Astrocyte (in vitro differentiated cells and primary cell): ENCODE results near the gene COL9A3. TPM values are rescaled to one million over a fixed set of nuclear protein-coding genes. Genes with fewer than 3 reads are reported as not detected.

Source experiments
- DNase-seq: peaks from one replicate; pipeline ENCODE4 v3.0.0-alpha.2; 2010; ENCODE audit warnings: low read depth
- FAIRE-seq: peaks from 2 replicates; lab custom pipeline; 2011; peaks lifted over from hg19 to GRCh38; lab: Jason Lieb, UNC
- H2AFZ ChIP-seq: 2 replicates; pipeline ENCODE4 v1.6.0; 2012; ENCODE audit warnings: low read depth, low read length, inconsistent platforms
- H3K27ac ChIP-seq: 2 replicates; pipeline ENCODE4 v1.5.1; 2011; ENCODE audit warnings: low read depth, low read length, inconsistent platforms
- H3K27me3 ChIP-seq: 2 replicates; pipeline ENCODE4 v1.6.0; 2011; ENCODE audit warnings: low read length, inconsistent platforms; ENCODE audit not compliant: insufficient read depth
- H3K36me3 ChIP-seq: 2 replicates; pipeline ENCODE4 v1.5.1; 2011; ENCODE audit warnings: low read length, inconsistent platforms; ENCODE audit not compliant: insufficient read depth
- H3K4me1 ChIP-seq: 2 replicates; pipeline ENCODE4 v1.5.1; 2011; ENCODE audit warnings: low read length, inconsistent platforms; ENCODE audit not compliant: insufficient read depth
- H3K4me2 ChIP-seq: 2 replicates; pipeline ENCODE4 v1.6.0; 2012; ENCODE audit warnings: low read length, inconsistent platforms
- H3K4me3 ChIP-seq: 2 replicates; pipeline ENCODE4 v1.5.1; 2011; ENCODE audit warnings: low read depth, mild to moderate bottlenecking, low read length, inconsistent platforms; ENCODE audit not compliant: insufficient read depth
- H3K79me2 ChIP-seq: 2 replicates; pipeline ENCODE4 v1.6.0; 2012; ENCODE audit warnings: mild to moderate bottlenecking, low read length, inconsistent platforms; ENCODE audit not compliant: insufficient read depth
- H3K9ac ChIP-seq: 2 replicates; pipeline ENCODE4 v1.6.0; 2012; ENCODE audit warnings: mild to moderate bottlenecking, low read length, inconsistent platforms
- H3K9me3 ChIP-seq: 2 replicates; pipeline ENCODE4 v1.5.1; 2012; ENCODE audit warnings: low read depth, mild to moderate bottlenecking, low read length, inconsistent platforms; ENCODE audit not compliant: insufficient read depth
- H4K20me1 ChIP-seq: 2 replicates; pipeline ENCODE4 v1.6.0; 2012; ENCODE audit warnings: low read length, inconsistent platforms; ENCODE audit not compliant: insufficient read depth
- H3K27ac Mint-ChIP-seq: one replicate; pipeline ENCODE4 v1.8.0; 2021; ENCODE audit warnings: mild to moderate bottlenecking, mixed read lengths; ENCODE audit not compliant: unreplicated experiment
- H3K27me3 Mint-ChIP-seq: one replicate; pipeline ENCODE4 v1.8.0; 2021; ENCODE audit warnings: low read depth, mixed read lengths; ENCODE audit not compliant: unreplicated experiment
- H3K36me3 Mint-ChIP-seq: one replicate; pipeline ENCODE4 v1.8.0; 2021; ENCODE audit warnings: low read depth, mixed read lengths; ENCODE audit not compliant: unreplicated experiment
- H3K4me1 Mint-ChIP-seq: one replicate; pipeline ENCODE4 v1.8.0; 2021; ENCODE audit warnings: low read depth, mixed read lengths; ENCODE audit not compliant: unreplicated experiment
- H3K4me3 Mint-ChIP-seq: one replicate; pipeline ENCODE4 v1.8.0; 2021; ENCODE audit warnings: mild to moderate bottlenecking, moderate library complexity, mixed read lengths; ENCODE audit not compliant: unreplicated experiment
- H3K9me3 Mint-ChIP-seq: one replicate; pipeline ENCODE4 v1.8.0; 2021; ENCODE audit warnings: mild to moderate bottlenecking, mixed read lengths; ENCODE audit not compliant: unreplicated experiment
- EZH2 ChIP-seq: IDR thresholded peaks from 2 replicates; pipeline ENCODE4 v1.6.1; 2012; ENCODE audit warnings: mild to moderate bottlenecking, low read length, inconsistent platforms; ENCODE audit not compliant: insufficient read depth
- total RNA-seq: library from RNA; stranded (reverse); gene quantifications from 2 replicates; pipeline ENCODE4 v1.2.1, GENCODE V29; 2021
- TF ChIP-seq, protein P1 (sequence below): IDR thresholded peaks from 2 replicates; pipeline ENCODE4 v1.5.1; 2011; ENCODE audit warnings: low read depth, mild to moderate bottlenecking, inconsistent platforms, low read length, moderate library complexity; ENCODE audit not compliant: insufficient read depth

Gene COL9A3
- total RNA-seq, 1 donor from 2014 or later: 43.0 TPM

DNA sequence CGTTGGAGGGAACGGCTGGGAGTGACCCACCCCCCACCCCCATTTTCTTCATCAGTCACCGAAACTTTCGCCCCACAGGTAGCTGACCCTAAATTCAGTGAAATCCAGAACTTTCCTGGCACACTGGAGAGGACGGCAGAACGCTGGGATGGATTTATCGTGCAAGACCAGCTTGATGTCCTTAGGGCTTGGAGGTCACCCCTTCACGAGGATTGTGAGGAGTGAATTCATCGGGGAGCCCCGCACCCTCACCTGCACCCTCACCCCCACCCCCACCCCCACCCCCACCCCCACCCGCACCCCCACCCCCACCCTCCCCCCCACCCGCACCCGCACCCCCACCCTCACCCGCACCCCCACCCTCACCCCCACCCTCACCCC lies 58.1 kb downstream of the COL9A3 start:
- Histone ChIP-seq H4K20me1 (no peaks in the 10 kb centered on the region), H3K9ac (no peak overlapping the region), H3K4me1 (peaks cover 7% of the 10 kb centered on the region), H3K27ac (no peak overlapping the region), H3K4me3 (no peak overlapping the region), H2AFZ (no peak overlapping the region), H3K27me3 (no peaks in the 10 kb centered on the region), H3K4me2 (no peak overlapping the region), H3K79me2 (no peaks in the 10 kb centered on the region), H3K36me3 (no peaks in the 10 kb centered on the region), H3K9me3 (no peaks in the 10 kb centered on the region)
- H3K27ac Mint-ChIP-seq: no peak overlapping the region
- H3K4me1 Mint-ChIP-seq: peaks cover 18% of the 10 kb centered on the region
- DNase-seq (no peak), FAIRE-seq (no peak)
- H3K9me3 Mint-ChIP-seq: peaks cover 1% of the 10 kb centered on the region
- H3K27me3 Mint-ChIP-seq: no peaks in the 10 kb centered on the region
- H3K4me3 Mint-ChIP-seq: no peak overlapping the region
- H3K36me3 Mint-ChIP-seq: no peaks in the 10 kb centered on the region
- TF ChIP-seq EZH2: no peak
- TF ChIP-seq, protein P1, sequence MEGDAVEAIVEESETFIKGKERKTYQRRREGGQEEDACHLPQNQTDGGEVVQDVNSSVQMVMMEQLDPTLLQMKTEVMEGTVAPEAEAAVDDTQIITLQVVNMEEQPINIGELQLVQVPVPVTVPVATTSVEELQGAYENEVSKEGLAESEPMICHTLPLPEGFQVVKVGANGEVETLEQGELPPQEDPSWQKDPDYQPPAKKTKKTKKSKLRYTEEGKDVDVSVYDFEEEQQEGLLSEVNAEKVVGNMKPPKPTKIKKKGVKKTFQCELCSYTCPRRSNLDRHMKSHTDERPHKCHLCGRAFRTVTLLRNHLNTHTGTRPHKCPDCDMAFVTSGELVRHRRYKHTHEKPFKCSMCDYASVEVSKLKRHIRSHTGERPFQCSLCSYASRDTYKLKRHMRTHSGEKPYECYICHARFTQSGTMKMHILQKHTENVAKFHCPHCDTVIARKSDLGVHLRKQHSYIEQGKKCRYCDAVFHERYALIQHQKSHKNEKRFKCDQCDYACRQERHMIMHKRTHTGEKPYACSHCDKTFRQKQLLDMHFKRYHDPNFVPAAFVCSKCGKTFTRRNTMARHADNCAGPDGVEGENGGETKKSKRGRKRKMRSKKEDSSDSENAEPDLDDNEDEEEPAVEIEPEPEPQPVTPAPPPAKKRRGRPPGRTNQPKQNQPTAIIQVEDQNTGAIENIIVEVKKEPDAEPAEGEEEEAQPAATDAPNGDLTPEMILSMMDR: no peak

DNA sequence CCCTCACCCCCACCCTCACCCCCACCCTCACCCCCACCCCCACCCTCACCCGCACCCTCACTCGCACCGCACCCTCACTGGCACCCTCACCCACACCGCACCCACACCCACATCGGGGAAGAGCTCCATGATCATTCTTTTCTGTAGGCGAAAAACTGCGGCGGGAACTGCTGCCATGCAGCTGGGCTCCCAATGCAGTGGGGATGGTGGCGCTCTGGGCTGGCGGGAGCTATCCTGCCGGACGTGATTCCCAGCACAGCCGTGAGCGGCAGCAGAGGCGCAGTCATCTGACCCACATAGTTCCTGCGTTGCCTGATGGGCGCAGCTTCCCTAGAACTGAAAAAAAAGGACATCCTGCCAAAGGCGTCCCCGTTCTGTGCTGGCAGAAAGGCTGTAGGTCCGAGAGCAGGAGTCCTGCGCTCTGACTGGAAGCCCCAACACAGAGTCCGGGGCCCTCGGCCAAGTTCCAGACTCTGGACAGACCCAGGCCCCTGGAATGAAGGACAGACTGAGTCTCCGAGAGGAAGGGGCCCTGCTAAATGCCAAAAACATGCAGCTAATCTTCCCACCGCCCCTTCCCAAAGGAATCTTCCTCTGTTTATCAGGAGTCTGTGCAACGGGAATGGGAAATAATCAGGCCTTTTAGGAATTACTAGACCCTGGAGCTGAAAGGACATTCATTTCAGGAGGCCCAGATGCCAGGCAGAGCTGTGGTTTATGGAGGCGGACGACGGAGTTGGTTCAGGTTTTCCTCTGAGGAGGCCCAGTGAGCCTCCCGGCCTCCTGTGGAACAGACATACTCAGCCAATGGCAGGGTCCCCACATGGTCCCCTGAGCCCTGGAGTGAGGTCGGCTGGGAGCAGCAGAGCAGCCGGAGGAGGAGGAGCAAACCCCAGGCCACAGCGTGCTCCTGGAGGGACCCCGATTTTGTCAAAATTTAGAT lies 58.8 kb downstream of the COL9A3 start:
- no peak overlapping the region for H3K4me3 ChIP-seq
- H3K36me3 Mint-ChIP-seq: no peaks in the 10 kb centered on the region

More for the DNA sequence above, 58.8 kb downstream of the COL9A3 start:
- H3K36me3 ChIP-seq: no peaks in the 10 kb centered on the region
- H3K9me3 ChIP-seq: no peaks in the 10 kb centered on the region
- H3K27ac Mint-ChIP-seq: peak overlapping the region; percentile 62
- H2AFZ ChIP-seq: peak overlapping the region; percentile 47
- H3K4me2 ChIP-seq: peak overlapping the region; percentile 65
- no peak for FAIRE-seq
- peak overlapping the region; percentile 3 for H3K27ac ChIP-seq
- peak; percentile 78 for DNase-seq
- H3K9me3 Mint-ChIP-seq: peaks cover 1% of the 10 kb centered on the region
- H4K20me1 ChIP-seq: no peaks in the 10 kb centered on the region
- peaks cover 7% of the 10 kb centered on the region for H3K4me1 ChIP-seq
- no peaks in the 10 kb centered on the region for H3K79me2 ChIP-seq
- H3K27me3 Mint-ChIP-seq: no peaks in the 10 kb centered on the region
- peak overlapping the region; percentile 42 for H3K9ac ChIP-seq
- H3K4me1 Mint-ChIP-seq: peaks cover 18% of the 10 kb centered on the region
- H3K4me3 Mint-ChIP-seq: no peak overlapping the region
- H3K27me3 ChIP-seq: no peaks in the 10 kb centered on the region
- TF ChIP-seq EZH2: no peak
- TF ChIP-seq, protein P1: peak; percentile 27
